Activated B cell treated with CpG ODN at 0.5 μM for 24 hours (primary cell): ENCODE data around the gene ARFGAP2. TPM values are rescaled to one million over a fixed set of nuclear protein-coding genes. Genes with fewer than 3 reads are reported as not detected.
"Not testable (repeated sequence)": the region's sequence is repeated elsewhere in the genome, so short reads cannot be mapped to it uniquely, and the experiment has no call there.

ENCODE experiments used
- ATAC-seq: fragments of 200-7000 bp; cut with Tn5 transposase; one replicate; pipeline ENCODE4 v1.10.0; 2021; ENCODE audit warnings: low read depth, mild to moderate bottlenecking, moderate library complexity
- CTCF ChIA-PET: fragments of 350-600 bp; sonication (Branson Sonifier 250); formaldehyde crosslinking; loops from one replicate; lab custom pipeline; 2021; ENCODE audit warnings: antibody characterized with exemption; lab: Charles Lee
- POLR2A ChIA-PET: fragments of 350-600 bp; sonication (Branson Sonifier 250); formaldehyde crosslinking; loops from one replicate; lab custom pipeline; 2021; ENCODE audit warnings: antibody characterized with exemption; lab: Charles Lee
- DNase-seq: peaks from one replicate; pipeline ENCODE4 v3.0.0; 2022
- H3K27ac Mint-ChIP-seq: one replicate; pipeline ENCODE4 v1.8.0; 2020; ENCODE audit warnings: mixed read lengths
- H3K27me3 Mint-ChIP-seq: one replicate; pipeline ENCODE4 v1.8.0; 2021; ENCODE audit warnings: mixed read lengths
- H3K36me3 Mint-ChIP-seq: one replicate; pipeline ENCODE4 v1.8.0; 2021; ENCODE audit warnings: low read depth, mixed read lengths
- H3K4me1 Mint-ChIP-seq: one replicate; pipeline ENCODE4 v1.8.0; 2021; ENCODE audit warnings: mixed read lengths
- H3K4me3 Mint-ChIP-seq: one replicate; pipeline ENCODE4 v1.8.0; 2020; ENCODE audit warnings: mild to moderate bottlenecking, mixed read lengths
- H3K9me3 Mint-ChIP-seq: one replicate; pipeline ENCODE4 v1.8.0; 2020; ENCODE audit warnings: mixed read lengths
- CTCF ChIP-seq: fragments of 200-600 bp; IDR thresholded peaks from one replicate; pipeline ENCODE4 v1.8.0; 2022; ENCODE audit warnings: antibody characterized with exemption, mild to moderate bottlenecking
- intact Hi-C: fragments of 100-400 bp; cut with micrococcal nuclease; formaldehyde crosslinking; loops from one replicate; pipeline ENCODE4 v1.15.1; 2024
- total RNA-seq: library from RNA; stranded (reverse); gene quantifications from 2 replicates; pipeline ENCODE4 v1.2.3, GENCODE V29; 2022

ARFGAP2 gene
- total RNA-seq, 1 donor from 2014 or later, result 176 TPM

- H3K4me1 Mint-ChIP-seq, result no peaks in the 10 kb centered on the region
- no peaks in the 10 kb centered on the region for H3K36me3 Mint-ChIP-seq
- H3K9me3 Mint-ChIP-seq, result no peaks in the 10 kb centered on the region
- intact Hi-C loops, result no loop called here
- DNase-seq (no peak), ATAC-seq (no peak)
- no peaks in the 10 kb centered on the region for H3K27me3 Mint-ChIP-seq
- H3K27ac Mint-ChIP-seq, result no peak overlapping the region
- CTCF ChIA-PET, result no interaction called here
- POLR2A ChIA-PET, result no interaction called here
- TF ChIP-seq CTCF, result no peak
- no peak overlapping the region for H3K4me3 Mint-ChIP-seq
These were observed 31.9 kb upstream of the ARFGAP2 start for GRCh38 chr11:47208628-47209027.

GRCh38 chr11:47208008-47208552 is 31.4 kb upstream of the ARFGAP2 start:
- H3K4me3 Mint-ChIP-seq, H3K27ac Mint-ChIP-seq, DNase-seq, H3K4me1 Mint-ChIP-seq, CTCF ChIA-PET, H3K36me3 Mint-ChIP-seq, H3K27me3 Mint-ChIP-seq, intact Hi-C loops, ATAC-seq, H3K9me3 Mint-ChIP-seq: not testable (repeated sequence)
- POLR2A ChIA-PET, result interaction anchor here (0.7 kb wide), 2 partner anchors 787 to 793 kb away, joined by 3 read pairs; no protein-coding TSS in a partner anchor

- ATAC-seq, result no peak
- DNase-seq, result no peak
- Mint-ChIP-seq H3K4me1 (no peaks in the 10 kb centered on the region), H3K36me3 (no peaks in the 10 kb centered on the region), H3K9me3 (no peaks in the 10 kb centered on the region), H3K4me3 (no peak overlapping the region), H3K27ac (no peak overlapping the region), H3K27me3 (no peaks in the 10 kb centered on the region)
- CTCF ChIA-PET, result no interaction called here
- TF ChIP-seq CTCF, result no peak
- intact Hi-C loops, result no loop called here
- POLR2A ChIA-PET, result interaction anchor here (0.7 kb wide), 1 partner anchor 793 kb away, joined by 3 read pairs; no protein-coding TSS in a partner anchor
These were observed 30.8 kb upstream of the ARFGAP2 start for GRCh38 chr11:47207459-47207858.

- ATAC-seq, H3K27me3 Mint-ChIP-seq, H3K36me3 Mint-ChIP-seq, H3K4me1 Mint-ChIP-seq, H3K27ac Mint-ChIP-seq, DNase-seq, H3K9me3 Mint-ChIP-seq, intact Hi-C loops, H3K4me3 Mint-ChIP-seq, POLR2A ChIA-PET: not testable (repeated sequence)
- CTCF ChIA-PET, result interaction anchor here (0.8 kb wide), 1 partner anchor 28 kb away, joined by 3 read pairs; no protein-coding TSS in a partner anchor
These were observed 29.9 kb upstream of the ARFGAP2 start for GRCh38 chr11:47206577-47206976.

- TF ChIP-seq CTCF, result no peak
- H3K27me3 Mint-ChIP-seq, result no peaks in the 10 kb centered on the region
- H3K9me3 Mint-ChIP-seq, result no peaks in the 10 kb centered on the region
- intact Hi-C loops, result no loop called here
- no peak overlapping the region for H3K27ac Mint-ChIP-seq
- ChIA-PET CTCF (interaction anchor here (1.1 kb wide), 1 partner anchor 24 kb away, joined by 4 read pairs; no protein-coding TSS in a partner anchor), POLR2A (interaction anchor here (1.2 kb wide), 1 partner anchor 33 kb away, joined by 3 read pairs; no protein-coding TSS in a partner anchor)
- no peaks in the 10 kb centered on the region for H3K4me1 Mint-ChIP-seq
- H3K36me3 Mint-ChIP-seq, result no peaks in the 10 kb centered on the region
- H3K4me3 Mint-ChIP-seq, result no peak overlapping the region
- ATAC-seq, result no peak
- no peak for DNase-seq
These were observed 27.9 kb upstream of the ARFGAP2 start for GRCh38 chr11:47204637-47204989.

GRCh38 chr11:47202576-47202975 is 25.9 kb upstream of the ARFGAP2 start:
- ChIA-PET POLR2A (no interaction called here), CTCF (no interaction called here)
- no peaks in the 10 kb centered on the region for H3K36me3 Mint-ChIP-seq
- H3K4me3 Mint-ChIP-seq, result no peak overlapping the region
- no peak for TF ChIP-seq CTCF
- no peak overlapping the region for H3K27ac Mint-ChIP-seq
- ATAC-seq (no peak), DNase-seq (no peak)
- no peaks in the 10 kb centered on the region for H3K9me3 Mint-ChIP-seq
- intact Hi-C loops, result no loop called here
- no peaks in the 10 kb centered on the region for H3K4me1 Mint-ChIP-seq
- H3K27me3 Mint-ChIP-seq, result no peaks in the 10 kb centered on the region
